Stimulated activated CD4-positive, alpha-beta T cell treated with anti-CD3 and anti-CD28 coated beads, TNF-alpha, amount 100 ng/mL, for 1 hour (primary cell): ENCODE data around the gene FAM107B.

ENCODE experiments used
- DNase-seq, 3 donors: peaks; one replicate each; pipeline ENCODE4 v3.0.0-alpha.2; 2020; ENCODE audit warnings: low read depth in 3 of 3, low spot score in 1 of 3

FAM107B gene

GRCh38 chr10:14779001-14779651, 4.4 kb upstream of the FAM107B start:
- no peak for DNase-seq

GRCh38 chr10:14776546-14776945, 1.8 kb upstream of the FAM107B start:
- DNase-seq = no peak

DNA sequence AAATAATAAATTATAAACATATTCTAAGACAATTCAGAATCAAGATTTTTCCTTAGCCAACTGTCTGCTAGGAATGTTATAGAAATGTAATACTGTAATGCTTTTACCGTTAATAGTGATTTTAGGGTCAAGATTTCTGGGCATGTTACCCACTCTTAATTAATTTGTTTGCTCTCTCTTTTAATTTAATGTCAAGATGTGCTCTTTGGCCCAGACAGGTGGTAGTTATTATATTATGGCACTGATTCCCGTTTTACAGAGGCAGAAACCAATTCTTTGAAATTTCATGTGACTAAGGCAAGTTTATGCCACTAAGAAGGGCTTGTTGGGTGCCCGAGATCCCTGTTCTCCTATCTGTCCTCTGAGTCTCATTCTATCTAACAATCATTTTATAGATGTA, 959 bp upstream of the FAM107B start:
- DNase-seq = no peak

DNA sequence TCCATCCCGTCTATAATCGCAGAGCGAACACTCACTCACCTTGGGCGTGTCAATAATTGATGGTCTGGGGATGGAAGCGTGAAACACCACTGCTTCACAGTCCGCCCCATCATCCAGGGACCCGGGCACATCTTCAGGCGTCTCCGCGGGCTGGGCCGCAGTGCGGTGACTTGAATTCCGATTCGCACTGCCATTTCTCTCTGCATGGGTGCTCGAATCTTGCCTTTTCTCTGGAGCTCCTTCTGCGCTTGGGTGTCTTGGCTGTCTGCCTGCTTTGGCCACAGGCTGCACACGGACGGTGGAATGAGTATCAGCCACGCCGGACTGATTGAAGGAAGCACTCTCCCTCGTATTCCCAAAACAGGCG, 500 bp downstream of the FAM107B start:
- DNase-seq = no peak

GRCh38 chr10:14773551-14774213, 1.0 kb downstream of the FAM107B start:
- DNase-seq = no peak

DNA sequence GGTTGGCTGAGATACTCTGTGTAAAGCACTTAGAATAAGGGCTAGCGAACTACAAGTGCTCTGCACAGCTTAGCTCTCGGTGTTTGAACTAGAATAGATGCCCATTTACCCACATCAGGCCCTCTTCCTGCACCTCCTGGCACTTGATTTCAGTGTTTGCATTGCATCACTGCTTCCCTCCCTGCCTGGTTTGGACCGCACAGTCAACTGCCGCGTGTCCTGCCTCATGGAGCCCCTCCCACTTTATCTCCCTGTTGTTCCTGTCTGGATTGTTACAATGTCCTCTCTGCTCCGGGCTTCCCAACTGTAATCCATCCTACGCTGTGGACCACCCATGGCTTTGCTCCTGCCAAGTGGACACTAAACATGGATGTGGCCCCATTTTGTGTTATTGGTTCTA, 2.3 kb downstream of the FAM107B start:
- no peak for DNase-seq

DNA sequence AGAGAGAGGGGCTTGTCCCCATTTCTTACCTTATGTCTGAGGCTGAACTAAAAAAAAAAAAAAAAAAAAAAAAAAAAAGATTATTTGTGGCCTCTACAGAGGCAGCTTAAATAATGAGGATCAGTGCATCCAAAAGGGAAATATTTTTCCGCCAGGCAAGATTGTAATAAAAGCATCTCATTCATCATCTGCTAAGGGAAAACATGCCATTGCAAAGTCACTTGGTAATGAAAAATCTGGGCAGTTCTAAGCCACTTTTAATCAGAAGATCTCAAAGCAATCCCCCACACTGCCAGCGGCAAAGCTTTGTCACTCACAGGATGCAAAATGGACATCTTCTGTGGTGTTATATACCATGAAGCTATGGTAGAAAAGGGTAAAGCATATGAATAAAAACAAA, 3.8 kb downstream of the FAM107B start:
- DNase-seq = no peak

GRCh38 chr10:14761372-14761771, 13.3 kb downstream of the FAM107B start:
- DNase-seq = no peak

- no peak for DNase-seq
These were observed 15.6 kb downstream of the FAM107B start for GRCh38 chr10:14758994-14759664.

- DNase-seq = no peak
These were observed 16.2 kb downstream of the FAM107B start for GRCh38 chr10:14758451-14758850.

DNA sequence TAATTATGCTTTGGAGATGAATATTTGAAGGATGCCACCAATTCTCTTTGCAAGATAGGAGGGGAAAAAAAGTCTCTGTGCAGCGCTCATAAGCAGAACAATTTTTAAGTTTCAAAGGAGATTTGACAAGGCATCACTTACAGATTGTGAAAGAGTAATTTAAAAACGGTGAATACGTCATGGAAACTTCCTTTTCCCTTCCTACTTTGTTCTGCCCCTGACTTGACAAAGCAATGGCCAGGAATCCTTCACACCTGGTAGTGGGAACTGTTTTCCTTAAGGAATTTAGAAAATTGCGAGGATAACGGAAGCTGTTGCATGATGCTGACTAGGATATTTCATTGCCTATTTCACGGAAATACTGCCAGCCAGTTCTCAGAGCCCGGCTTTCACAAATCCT, 16.7 kb downstream of the FAM107B start:
- no peak for DNase-seq

DNA sequence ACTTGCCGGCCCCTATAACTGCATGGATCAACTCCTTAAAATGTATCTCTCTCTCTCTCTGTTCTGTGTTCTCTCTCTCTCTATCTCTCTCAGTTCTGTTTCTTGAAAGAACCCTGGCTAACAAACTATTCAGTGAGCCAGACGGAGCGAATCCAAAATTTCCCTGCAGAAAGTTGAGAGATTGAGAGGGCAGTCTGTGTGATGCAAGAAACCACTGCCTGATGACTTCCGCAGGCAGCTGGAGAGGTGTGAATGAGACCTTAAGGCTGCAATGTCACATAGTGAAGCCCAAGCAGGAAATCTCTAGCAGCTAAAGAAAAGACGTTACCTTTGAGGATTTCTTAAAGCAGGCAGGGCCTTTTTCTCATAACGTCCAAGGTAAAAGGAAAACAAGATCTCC, 17.3 kb downstream of the FAM107B start:
- no peak for DNase-seq

DNA sequence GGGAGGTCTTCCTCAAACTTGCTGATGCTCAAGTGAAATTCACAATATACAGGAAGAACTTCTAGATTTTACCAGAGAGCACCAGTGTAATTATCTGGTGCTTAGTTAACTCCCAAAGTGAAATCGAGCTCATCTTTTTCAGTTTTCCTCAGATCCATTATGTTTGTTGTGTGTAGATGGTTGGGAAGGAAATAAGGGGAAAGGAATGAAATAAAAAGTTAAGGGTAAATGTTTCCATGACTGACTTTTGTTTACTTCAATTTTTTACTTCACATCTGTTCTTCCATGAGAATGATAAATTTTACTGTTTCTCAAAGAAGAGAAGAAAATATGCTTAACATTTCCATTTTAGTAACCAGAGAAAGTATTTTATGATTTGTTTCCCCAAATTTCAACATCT, 21.3 kb downstream of the FAM107B start:
- no peak for DNase-seq

DNA sequence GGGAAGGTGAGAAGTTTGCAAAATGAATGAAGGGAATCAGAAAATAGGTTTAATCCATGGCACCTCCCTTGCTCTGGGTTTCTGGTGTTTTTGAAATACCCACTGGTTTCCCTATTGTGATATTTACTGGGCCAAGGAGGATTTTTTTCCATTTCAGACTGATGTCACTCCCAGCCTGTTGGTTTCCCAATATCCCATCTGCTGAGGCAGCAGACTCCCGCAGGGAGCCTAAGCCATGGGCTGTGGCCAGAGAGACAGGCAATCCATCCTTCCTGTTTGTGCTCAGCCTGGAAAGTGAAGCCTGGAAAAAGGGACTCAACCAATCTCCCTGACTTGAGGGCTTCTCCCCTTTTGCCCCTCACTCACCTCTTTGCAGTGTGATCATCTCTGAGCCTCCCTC, 22.8 kb downstream of the FAM107B start:
- DNase-seq = no peak

- DNase-seq = no peak
These were observed 23.4 kb downstream of the FAM107B start for GRCh38 chr10:14751014-14751896.

DNA sequence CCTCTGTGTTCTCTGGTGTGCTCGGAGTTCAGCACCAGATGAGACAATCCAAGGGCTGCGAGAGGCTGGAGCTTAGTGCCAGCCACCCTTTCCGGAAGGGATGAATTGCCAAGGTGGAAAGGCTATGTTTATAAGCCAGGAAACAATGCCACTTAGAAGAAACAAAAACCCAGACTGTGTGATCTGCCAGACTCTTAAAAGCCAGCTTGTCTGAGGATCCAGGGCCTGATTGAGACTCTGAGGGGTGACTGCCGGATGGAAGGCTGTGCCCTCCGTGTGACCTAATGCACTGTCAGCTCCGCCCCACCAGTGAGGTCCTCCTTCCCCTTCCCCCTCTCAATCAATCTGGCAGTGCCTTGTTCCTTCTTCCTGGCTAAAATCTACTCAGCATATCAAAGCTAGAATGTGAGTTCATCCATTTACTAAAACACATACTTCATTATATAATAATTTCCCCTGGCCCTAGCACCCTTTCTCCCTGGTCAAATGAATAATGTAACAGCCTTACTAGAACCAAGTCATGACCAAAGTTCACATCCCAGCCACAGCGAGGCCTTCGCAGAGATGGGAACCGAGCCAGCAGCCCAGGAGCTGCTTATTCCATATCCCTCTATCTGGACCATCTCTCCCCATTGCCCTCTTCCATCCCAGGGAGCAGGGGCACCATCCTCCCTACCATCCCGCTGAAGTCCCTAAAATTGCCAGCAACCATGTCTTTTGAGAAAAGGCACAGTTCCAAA, 25.5 kb downstream of the FAM107B start:
- no peak for DNase-seq

DNA sequence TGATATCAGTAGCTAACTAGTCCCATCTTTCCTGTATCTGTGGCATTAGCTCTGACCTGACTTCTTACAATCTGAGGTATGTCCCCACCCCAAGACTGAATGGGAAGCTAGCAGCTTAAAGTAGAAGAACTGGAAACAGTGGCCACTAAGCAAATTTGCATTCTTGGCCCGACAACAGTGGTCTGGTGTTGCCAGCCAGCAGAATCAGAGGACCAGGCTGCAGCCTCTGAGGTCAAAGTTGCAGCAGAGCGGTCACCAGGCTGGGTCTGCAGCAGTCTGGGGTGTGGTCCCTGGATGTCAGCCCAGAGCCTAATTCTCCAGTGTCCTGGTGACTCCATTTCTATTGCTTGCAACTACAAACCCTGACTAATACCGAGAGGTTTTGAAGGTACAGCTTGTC, 26.3 kb downstream of the FAM107B start:
- DNase-seq = no peak

GRCh38 chr10:14742815-14743214, 31.9 kb downstream of the FAM107B start:
- DNase-seq = no peak

DNA sequence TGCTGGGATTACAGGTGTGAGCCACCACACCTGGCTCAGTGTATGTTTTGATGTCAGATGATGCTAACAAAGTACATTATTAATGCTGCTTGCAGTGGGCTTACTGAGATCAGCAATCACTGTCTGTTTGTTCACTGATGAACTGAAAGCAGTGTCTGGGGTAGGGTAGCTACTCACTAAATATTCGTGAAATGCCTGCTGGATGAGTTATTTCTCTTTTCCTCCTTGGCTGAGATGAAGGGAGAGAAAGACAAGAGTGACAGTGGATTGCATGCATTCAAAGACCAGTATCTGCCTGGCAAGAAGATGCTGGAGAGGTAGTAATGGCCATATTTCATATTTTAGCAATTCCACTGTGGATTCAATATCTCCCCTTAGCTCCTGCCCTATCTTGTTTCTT, 32.3 kb downstream of the FAM107B start:
- DNase-seq = no peak

DNA sequence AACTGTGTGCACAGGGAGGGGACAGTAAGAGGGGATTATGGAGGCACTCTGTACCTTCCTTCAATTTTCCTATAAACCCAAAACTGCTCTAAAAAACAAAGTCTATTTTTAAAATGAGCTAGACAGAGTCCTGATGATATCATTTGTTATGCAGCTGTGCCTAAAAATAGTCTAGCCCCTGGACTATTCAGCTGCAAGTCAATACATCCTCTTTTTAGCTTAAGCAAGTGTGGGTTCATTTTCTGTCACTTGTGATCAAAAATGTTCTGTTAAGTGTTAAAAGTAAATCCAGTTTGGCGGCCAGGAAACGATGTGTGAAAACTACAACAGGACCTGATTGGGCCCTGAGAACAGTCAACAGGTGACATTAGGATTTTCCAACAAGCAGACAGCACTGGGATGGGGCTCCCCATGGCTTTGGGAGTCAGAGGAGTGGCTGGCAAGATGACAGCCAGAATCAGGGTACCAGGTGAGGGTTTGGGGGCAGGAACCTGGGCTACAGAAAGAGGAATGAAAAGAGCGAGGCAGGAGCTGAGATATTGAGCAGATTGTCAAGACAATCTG, 33.9 kb downstream of the FAM107B start:
- DNase-seq = no peak
